ENCODE measurements around the gene MOB3B. TPM values are rescaled to one million over a fixed set of nuclear protein-coding genes. Genes with fewer than 3 reads are reported as not detected.

Gene MOB3B
- total and polyA plus RNA-seq, 2 donors (not counting 1 experiment from before 2014, with no cell fraction given): under 0.01 to 0.15 TPM

DNA sequence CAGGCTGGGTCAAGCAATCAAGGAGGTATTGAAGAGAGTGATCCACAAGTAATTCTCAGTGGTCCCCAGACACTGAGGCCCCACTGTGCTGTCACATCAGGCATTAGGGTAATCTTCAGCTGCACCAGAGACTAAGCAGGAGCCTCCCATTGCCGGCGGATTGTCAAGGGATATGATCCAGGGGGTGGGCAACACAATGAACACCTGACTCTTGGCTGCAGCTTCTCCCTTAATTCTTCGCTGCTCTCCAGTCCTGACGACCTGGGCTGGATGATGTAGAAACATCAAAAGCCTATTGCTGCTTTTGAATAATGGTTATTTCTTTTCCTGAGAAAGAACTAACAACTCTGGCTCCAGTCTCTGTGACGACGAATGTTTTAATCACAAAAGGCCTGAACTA lies 83.9 kb downstream of the MOB3B start:
- Histone ChIP-seq H3K9me3 (ENCODE audit: control insufficient read depth, insufficient read depth, low read depth, low read length) (no peaks in the 10 kb centered on the region), H3K4me1 (ENCODE audit: control insufficient read depth, extremely low read depth, insufficient read depth, low read length) (no peaks in the 10 kb centered on the region), H2AFZ (ENCODE audit: low read length) (no peak overlapping the region), H3K79me2 (ENCODE audit: control insufficient read depth, insufficient read depth, low read length) (no peaks in the 10 kb centered on the region), H3K27me3 (ENCODE audit: control insufficient read depth, insufficient read depth, low read length) (no peaks in the 10 kb centered on the region), H3K4me2 (ENCODE audit: extremely low read depth, insufficient read depth, low read length) (no peak overlapping the region), H3K36me3 (ENCODE audit: control insufficient read depth, insufficient read depth, low read length) (no peaks in the 10 kb centered on the region), H3K27ac (ENCODE audit: insufficient read depth, low read length) (no peak overlapping the region), H3K9ac (ENCODE audit: insufficient read depth, low read length) (no peak overlapping the region), H4K20me1 (ENCODE audit: control insufficient read depth, extremely low read depth, insufficient read depth, low read length) (no peaks in the 10 kb centered on the region), H3K4me3 (replicated peaks in 1 of 4; ENCODE audit: control extremely low read depth in 1 of 4, insufficient read depth in 1 of 4, low read depth in 3 of 4, low read length in 4 of 4) (no peak overlapping the region)
- no peak for DNase-seq (ENCODE audit: low read depth in 2 of 2)
- TF ChIP-seq EZH2 (IDR thresholded peaks at IDR 0.05; ENCODE audit: low read length, missing control alignments): no peak
- TF ChIP-seq, protein P1, sequence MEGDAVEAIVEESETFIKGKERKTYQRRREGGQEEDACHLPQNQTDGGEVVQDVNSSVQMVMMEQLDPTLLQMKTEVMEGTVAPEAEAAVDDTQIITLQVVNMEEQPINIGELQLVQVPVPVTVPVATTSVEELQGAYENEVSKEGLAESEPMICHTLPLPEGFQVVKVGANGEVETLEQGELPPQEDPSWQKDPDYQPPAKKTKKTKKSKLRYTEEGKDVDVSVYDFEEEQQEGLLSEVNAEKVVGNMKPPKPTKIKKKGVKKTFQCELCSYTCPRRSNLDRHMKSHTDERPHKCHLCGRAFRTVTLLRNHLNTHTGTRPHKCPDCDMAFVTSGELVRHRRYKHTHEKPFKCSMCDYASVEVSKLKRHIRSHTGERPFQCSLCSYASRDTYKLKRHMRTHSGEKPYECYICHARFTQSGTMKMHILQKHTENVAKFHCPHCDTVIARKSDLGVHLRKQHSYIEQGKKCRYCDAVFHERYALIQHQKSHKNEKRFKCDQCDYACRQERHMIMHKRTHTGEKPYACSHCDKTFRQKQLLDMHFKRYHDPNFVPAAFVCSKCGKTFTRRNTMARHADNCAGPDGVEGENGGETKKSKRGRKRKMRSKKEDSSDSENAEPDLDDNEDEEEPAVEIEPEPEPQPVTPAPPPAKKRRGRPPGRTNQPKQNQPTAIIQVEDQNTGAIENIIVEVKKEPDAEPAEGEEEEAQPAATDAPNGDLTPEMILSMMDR (conservative IDR thresholded peaks at IDR 0.05 in 1 of 2, IDR thresholded peaks at IDR 0.05 in 1 of 2; ENCODE audit: low read depth in 1 of 2, low read length in 2 of 2): no peak

DNA sequence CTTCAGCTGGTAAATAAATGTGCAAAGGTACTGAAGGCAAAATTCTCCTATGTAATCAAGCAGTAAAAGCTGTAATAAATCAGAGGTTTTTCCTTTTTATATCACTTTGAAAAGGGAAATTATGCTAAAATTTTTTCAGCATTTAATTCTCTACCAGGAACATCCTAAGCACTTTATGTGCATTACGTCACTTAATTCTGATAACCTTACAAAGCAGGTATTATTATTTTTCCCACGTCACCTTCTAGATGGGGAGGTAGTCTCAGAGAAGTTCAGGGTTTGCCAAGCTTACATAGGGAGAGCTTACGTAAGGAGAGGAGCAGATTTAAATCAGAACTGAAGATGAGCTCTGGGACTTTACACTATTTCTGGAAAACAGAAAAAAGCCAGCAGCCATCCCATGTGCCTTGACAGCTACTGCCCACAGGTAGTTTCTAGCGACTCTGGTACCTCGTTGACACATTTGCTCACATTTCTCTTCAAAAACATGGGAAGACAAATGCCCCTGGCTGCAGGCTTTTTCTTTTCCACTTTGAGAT lies 84.5 kb downstream of the MOB3B start:
- Histone ChIP-seq H2AFZ (ENCODE audit: low read length) (no peak overlapping the region), H3K4me1 (ENCODE audit: control insufficient read depth, extremely low read depth, insufficient read depth, low read length) (no peaks in the 10 kb centered on the region), H3K9ac (ENCODE audit: insufficient read depth, low read length) (no peak overlapping the region), H3K27me3 (ENCODE audit: control insufficient read depth, insufficient read depth, low read length) (no peaks in the 10 kb centered on the region), H3K9me3 (ENCODE audit: control insufficient read depth, insufficient read depth, low read depth, low read length) (no peaks in the 10 kb centered on the region), H3K36me3 (ENCODE audit: control insufficient read depth, insufficient read depth, low read length) (no peaks in the 10 kb centered on the region), H4K20me1 (ENCODE audit: control insufficient read depth, extremely low read depth, insufficient read depth, low read length) (no peaks in the 10 kb centered on the region), H3K4me2 (ENCODE audit: extremely low read depth, insufficient read depth, low read length) (no peak overlapping the region), H3K79me2 (ENCODE audit: control insufficient read depth, insufficient read depth, low read length) (no peaks in the 10 kb centered on the region), H3K4me3 (replicated peaks in 1 of 4; ENCODE audit: control extremely low read depth in 1 of 4, insufficient read depth in 1 of 4, low read depth in 3 of 4, low read length in 4 of 4) (no peak overlapping the region), H3K27ac (ENCODE audit: insufficient read depth, low read length) (no peak overlapping the region)
- DNase-seq (ENCODE audit: low read depth in 2 of 2): no peak
- TF ChIP-seq, protein P1 (conservative IDR thresholded peaks at IDR 0.05 in 1 of 2, IDR thresholded peaks at IDR 0.05 in 1 of 2; ENCODE audit: low read depth in 1 of 2, low read length in 2 of 2): no peak
- no peak for TF ChIP-seq EZH2 (IDR thresholded peaks at IDR 0.05; ENCODE audit: low read length, missing control alignments)

DNA sequence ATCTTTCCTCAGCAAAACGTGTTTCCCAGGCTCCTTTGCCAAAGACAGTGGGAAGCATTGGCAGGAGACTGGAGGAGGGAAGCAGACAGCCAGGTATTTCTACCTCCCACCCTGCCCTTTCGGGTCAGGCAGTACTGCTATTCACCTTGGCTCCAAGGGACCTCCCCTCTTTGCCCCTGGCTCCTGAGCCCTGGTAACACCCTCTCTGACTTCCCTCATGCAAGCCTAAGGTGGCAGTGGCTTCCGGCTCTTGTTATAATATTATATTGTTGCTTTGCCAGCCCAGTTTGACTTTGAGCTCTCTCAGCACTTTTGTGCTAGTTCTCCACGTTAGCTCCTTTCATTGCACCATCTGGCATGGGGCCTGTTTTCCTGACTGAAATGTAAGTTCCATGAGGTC lies 87.2 kb downstream of the MOB3B start:
- Histone ChIP-seq H3K4me2 (ENCODE audit: extremely low read depth, insufficient read depth, low read length) (no peak overlapping the region), H2AFZ (ENCODE audit: low read length) (no peak overlapping the region), H4K20me1 (ENCODE audit: control insufficient read depth, extremely low read depth, insufficient read depth, low read length) (no peaks in the 10 kb centered on the region), H3K27ac (ENCODE audit: insufficient read depth, low read length) (no peak overlapping the region), H3K27me3 (ENCODE audit: control insufficient read depth, insufficient read depth, low read length) (no peaks in the 10 kb centered on the region), H3K36me3 (ENCODE audit: control insufficient read depth, insufficient read depth, low read length) (no peaks in the 10 kb centered on the region), H3K4me1 (ENCODE audit: control insufficient read depth, extremely low read depth, insufficient read depth, low read length) (no peaks in the 10 kb centered on the region), H3K4me3 (replicated peaks in 1 of 4; ENCODE audit: control extremely low read depth in 1 of 4, insufficient read depth in 1 of 4, low read depth in 3 of 4, low read length in 4 of 4) (no peak overlapping the region), H3K9me3 (ENCODE audit: control insufficient read depth, insufficient read depth, low read depth, low read length) (no peaks in the 10 kb centered on the region), H3K9ac (ENCODE audit: insufficient read depth, low read length) (no peak overlapping the region), H3K79me2 (ENCODE audit: control insufficient read depth, insufficient read depth, low read length) (no peaks in the 10 kb centered on the region)
- DNase-seq (ENCODE audit: low read depth in 2 of 2): no peak
- TF ChIP-seq, protein P1 (conservative IDR thresholded peaks at IDR 0.05 in 1 of 2, IDR thresholded peaks at IDR 0.05 in 1 of 2; ENCODE audit: low read depth in 1 of 2, low read length in 2 of 2): no peak
- TF ChIP-seq EZH2 (IDR thresholded peaks at IDR 0.05; ENCODE audit: low read length, missing control alignments): no peak
